CD14-positive monocyte (primary cell): ENCODE measurements around the gene CYP27B1. TPM values are rescaled to one million over a fixed set of nuclear protein-coding genes. Genes with fewer than 3 reads are reported as not detected.

Experiments
- DNase-seq, 3 donors: peaks; one replicate each; pipeline ENCODE4 v3.0.0-alpha.2; 2011 to 2022
- H2AFZ ChIP-seq: 2 replicates; pipeline ENCODE4 v1.6.0; 2012; ENCODE audit warnings: mild to moderate bottlenecking, low read depth, low read length, inconsistent platforms; ENCODE audit not compliant: insufficient read depth, poor library complexity, severe bottlenecking
- H3K27ac ChIP-seq, 2 donors: 1 replicate in 1 of 2; 2 replicates in 1 of 2; pipeline ENCODE4 v1.5.1; 2012 to 2013; ENCODE audit warnings: low read length in 2 of 2, control low read depth in 1 of 2, inconsistent platforms in 1 of 2, low read depth in 1 of 2, mild to moderate bottlenecking in 1 of 2
- H3K27me3 ChIP-seq, 2 donors: one replicate each; pipeline versions ENCODE4 v1.6.0 to v1.6.1; 2011 to 2013; ENCODE audit warnings: low read length in 2 of 2; ENCODE audit not compliant: control insufficient read depth in 2 of 2, insufficient read depth in 2 of 2
- H3K36me3 ChIP-seq, 2 donors: replicated peaks in 1 of 2; 1 replicate in 1 of 2; 2 replicates in 1 of 2; pipeline versions ENCODE4 v1.5.1 to v1.6.1; 2012 to 2013; ENCODE audit warnings: low read length in 2 of 2, control low read depth in 1 of 2, inconsistent platforms in 1 of 2, mild to moderate bottlenecking in 1 of 2; ENCODE audit not compliant: insufficient read depth in 2 of 2, control insufficient read depth in 1 of 2
- H3K4me1 ChIP-seq, 2 donors: 1 replicate in 1 of 2; 2 replicates in 1 of 2; pipeline versions ENCODE4 v1.5.1 to v1.6.1; 2012 to 2013; ENCODE audit warnings: low read length in 2 of 2, control low read depth in 1 of 2, inconsistent platforms in 1 of 2, mild to moderate bottlenecking in 1 of 2, moderate library complexity in 1 of 2; ENCODE audit not compliant: insufficient read depth in 2 of 2, control insufficient read depth in 1 of 2
- H3K4me2 ChIP-seq: replicated peaks from 2 replicates; pipeline ENCODE3; 2012; ENCODE audit warnings: low read length, moderate library complexity, mild to moderate bottlenecking; ENCODE audit not compliant: poor library complexity, severe bottlenecking; ENCODE audit errors: extremely low read depth
- H3K4me3 ChIP-seq, 3 experiments: fragments of 200-600 bp in 1 of 3; sonication (generic) in 1 of 3; replicated peaks in 1 of 3; 1 replicate in 2 of 3; 2 replicates in 1 of 3; pipeline ENCODE4 v1.5.1; 2011 to 2013; ENCODE audit warnings: low read length in 3 of 3, mild to moderate bottlenecking in 3 of 3, control low read depth in 2 of 3, low read depth in 2 of 3, inconsistent platforms in 1 of 3, moderate library complexity in 1 of 3
- H3K79me2 ChIP-seq: 2 replicates; pipeline ENCODE4 v1.6.0; 2012; ENCODE audit warnings: mild to moderate bottlenecking, control low read depth, inconsistent platforms, low read length, moderate library complexity; ENCODE audit not compliant: insufficient read depth
- H3K9ac ChIP-seq: 2 replicates; pipeline ENCODE4 v1.6.0; 2017; ENCODE audit warnings: low read length, mild to moderate bottlenecking; ENCODE audit not compliant: insufficient read depth, poor library complexity, severe bottlenecking
- H3K9me3 ChIP-seq, 2 donors: replicated peaks in 1 of 2; 1 replicate in 1 of 2; 2 replicates in 1 of 2; pipeline versions ENCODE4 v1.5.1 to v1.6.1; 2012 to 2013; ENCODE audit warnings: low read length in 2 of 2, control low read depth in 1 of 2; ENCODE audit not compliant: control insufficient read depth in 1 of 2, insufficient read depth in 1 of 2
- H4K20me1 ChIP-seq: 2 replicates; pipeline ENCODE4 v1.6.0; 2012; ENCODE audit warnings: mild to moderate bottlenecking, low read length, control low read depth, moderate library complexity; ENCODE audit not compliant: insufficient read depth
- H3K27ac Mint-ChIP-seq, 7 donors: one replicate each; pipeline ENCODE4 v1.8.0; 2020; ENCODE audit warnings: mild to moderate bottlenecking in 7 of 7, mixed read lengths in 7 of 7, moderate library complexity in 6 of 7, inconsistent platforms in 2 of 7
- H3K27me3 Mint-ChIP-seq, 3 donors: one replicate each; pipeline ENCODE4 v1.8.0; 2021 to 2022; ENCODE audit warnings: low read depth in 3 of 3, mild to moderate bottlenecking in 3 of 3, mixed read lengths in 3 of 3, moderate library complexity in 3 of 3, inconsistent platforms in 1 of 3
- H3K36me3 Mint-ChIP-seq, 2 donors: one replicate each; pipeline ENCODE4 v1.8.0; 2020; ENCODE audit warnings: mixed read lengths in 2 of 2, inconsistent platforms in 1 of 2, mild to moderate bottlenecking in 1 of 2
- H3K4me1 Mint-ChIP-seq: one replicate; pipeline ENCODE4 v1.8.0; 2020; ENCODE audit warnings: mild to moderate bottlenecking, mixed read lengths
- H3K4me3 Mint-ChIP-seq, 2 donors: one replicate each; pipeline ENCODE4 v1.8.0; 2020; ENCODE audit warnings: mild to moderate bottlenecking in 2 of 2, mixed read lengths in 2 of 2, moderate library complexity in 1 of 2
- H3K9me3 Mint-ChIP-seq, 7 donors: one replicate each; pipeline ENCODE4 v1.8.0; 2020 to 2022; ENCODE audit warnings: mixed read lengths in 7 of 7, mild to moderate bottlenecking in 6 of 7, moderate library complexity in 6 of 7, inconsistent platforms in 2 of 7
- CTCF ChIP-seq: fragments of 200-600 bp; IDR thresholded peaks from one replicate; pipeline ENCODE4 v1.8.0; 2022; ENCODE audit warnings: antibody characterized with exemption, mild to moderate bottlenecking
- WGBS: methylation state at CpG from one replicate; pipeline ENCODE4 v1.1.5; 2013; ENCODE audit warnings: missing lambda C conversion rate; ENCODE audit not compliant: insufficient coverage; 5-methylcytosine and 5-hydroxymethylcytosine counted together
- intact Hi-C, 2 donors: fragments of 100-400 bp; cut with micrococcal nuclease; formaldehyde crosslinking; loops; one replicate each; pipeline versions ENCODE4 v1.15.0 to v1.15.1; 2023
- polyA plus RNA-seq, 3 donors: library from polyadenylated mRNA; depleted of rRNA in 1 of 3; unstranded in 2 of 3; stranded (reverse) in 1 of 3; fragments of 300-500 nt in 2 of 3; fragments of >200 nt in 1 of 3; fragmentation: Illumina TruSeq in 2 of 3; gene quantifications; 1 replicate in 2 of 3; 2 replicates in 1 of 3; pipeline ENCODE4 v1.2.3, GENCODE V29; 2012 to 2021

CYP27B1 gene
- polyA plus RNA-seq, 3 donors: 0.81 TPM; not detected in 2

- H3K27me3 ChIP-seq: no peaks in the 10 kb centered on the region
- no peak overlapping the region for H3K4me2 ChIP-seq
- intact Hi-C loops: no loop called here
- no peak overlapping the region for H3K27ac ChIP-seq
- no peaks in the 10 kb centered on the region for H3K79me2 ChIP-seq
- no peak overlapping the region for H3K4me3 Mint-ChIP-seq
- no peak overlapping the region for H3K4me3 ChIP-seq
- no peaks in the 10 kb centered on the region for H4K20me1 ChIP-seq
- H3K9ac ChIP-seq: no peak overlapping the region
- H3K4me1 Mint-ChIP-seq: peaks cover 9% of the 10 kb centered on the region
- H3K9me3 ChIP-seq: no peaks in the 10 kb centered on the region
- H3K27ac Mint-ChIP-seq: no peak overlapping the region
- DNase-seq: no peak
- no peak overlapping the region for H2AFZ ChIP-seq
- H3K36me3 ChIP-seq: peaks cover 29 to 63% of the 10 kb centered on the region in 2 donors
- TF ChIP-seq CTCF: no peak
- H3K36me3 Mint-ChIP-seq: peaks cover 36 to 54% of the 10 kb centered on the region in 2 donors
- H3K27me3 Mint-ChIP-seq: peaks cover 0 to 5% (median 2%) of the 10 kb centered on the region in 3 donors
- 100% methylated on average over 2 of the region's 3 CpGs for WGBS
- H3K4me1 ChIP-seq: peaks cover 6 to 7% of the 10 kb centered on the region in 2 donors
- H3K9me3 Mint-ChIP-seq: peaks cover 0 to 2% (median 0%) of the 10 kb centered on the region in 7 donors
These were observed 39.8 kb upstream of the CYP27B1 start for GRCh38 chr12:57806677-57807076.

GRCh38 chr12:57803319-57803893 lies 36.5 kb upstream of the CYP27B1 start:
- intact Hi-C loops: no loop called here
- Histone ChIP-seq H3K27me3 (no peaks in the 10 kb centered on the region), H3K9ac (no peak overlapping the region), H4K20me1 (no peaks in the 10 kb centered on the region), H3K36me3 (peaks cover 49 to 79% of the 10 kb centered on the region in 2 donors), H3K4me3 (no peak overlapping the region), H3K79me2 (no peaks in the 10 kb centered on the region), H3K4me2 (no peak overlapping the region), H3K4me1 (peaks cover 0 to under 1% of the 10 kb centered on the region in 2 donors), H3K9me3 (no peaks in the 10 kb centered on the region), H3K27ac (no peak overlapping the region), H2AFZ (no peak overlapping the region)
- H3K9me3 Mint-ChIP-seq: peaks cover 0 to 2% (median 0%) of the 10 kb centered on the region in 7 donors
- H3K4me1 Mint-ChIP-seq: no peaks in the 10 kb centered on the region
- no peak overlapping the region for H3K4me3 Mint-ChIP-seq
- H3K36me3 Mint-ChIP-seq: peaks cover 58 to 59% of the 10 kb centered on the region in 2 donors
- H3K27me3 Mint-ChIP-seq: peaks cover 0 to 2% (median 0%) of the 10 kb centered on the region in 3 donors
- 84% methylated on average over 9 of the region's 9 CpGs for WGBS
- peak; percentile 74 for TF ChIP-seq CTCF
- no peak for DNase-seq
- H3K27ac Mint-ChIP-seq: peak overlapping the region in 1 of 7 donors; percentile 10
